HepG2 (cell line): ENCODE data around the gene RNU5B-1. TPM values are rescaled to one million over a fixed set of nuclear protein-coding genes. Genes with fewer than 3 reads are reported as not detected.

ENCODE experiments used
- ADNP ChIP-seq: sonication (generic); formaldehyde crosslinking; IDR thresholded peaks from 2 replicates; pipeline ENCODE4 v1.4.0; 2020; ENCODE audit warnings: missing genetic modification reagents
- BATF2 ChIP-seq: sonication (generic); formaldehyde crosslinking; IDR thresholded peaks from 2 replicates; pipeline ENCODE4 v1.8.0; 2022; ENCODE audit warnings: mild to moderate bottlenecking, missing genetic modification reagents, moderate library complexity
- BRF2 ChIP-seq: sonication (generic); formaldehyde crosslinking; IDR thresholded peaks from 2 replicates; pipeline ENCODE4 v1.8.1; 2022; ENCODE audit warnings: mild to moderate bottlenecking, missing genetic modification reagents
- DR1 ChIP-seq: sonication (generic); formaldehyde crosslinking; IDR thresholded peaks from 2 replicates; pipeline ENCODE4 v1.8.0; 2021; ENCODE audit warnings: mild to moderate bottlenecking, missing genetic modification reagents, inconsistent platforms
- FOXM1 ChIP-seq: sonication (generic); formaldehyde crosslinking; IDR thresholded peaks from 2 replicates; pipeline ENCODE4 v1.5.0; 2020; ENCODE audit warnings: missing genetic modification reagents
- FOXO1 ChIP-seq: sonication (generic); formaldehyde crosslinking; IDR thresholded peaks from 2 replicates; pipeline ENCODE4 v1.4.0; 2020; ENCODE audit warnings: missing genetic modification reagents
- JDP2 ChIP-seq: sonication (generic); formaldehyde crosslinking; IDR thresholded peaks from 2 replicates; pipeline ENCODE4 v1.8.1; 2022; ENCODE audit warnings: missing genetic modification reagents, borderline replicate concordance
- KDM5B ChIP-seq: sonication (generic); formaldehyde crosslinking; IDR thresholded peaks from 2 replicates; pipeline ENCODE4 v1.4.0; 2020; ENCODE audit warnings: missing genetic modification reagents, mild to moderate bottlenecking, borderline replicate concordance
- KLF12 ChIP-seq: sonication (generic); formaldehyde crosslinking; IDR thresholded peaks from 2 replicates; pipeline ENCODE4 v1.4.0; 2020; ENCODE audit warnings: missing genetic modification reagents, borderline replicate concordance
- KMT2B ChIP-seq: IDR thresholded peaks from 2 replicates; pipeline ENCODE4 v1.6.1; 2016; ENCODE audit warnings: missing genetic modification reagents, missing compliant biosample characterization
- MAFK ChIP-seq, 2 experiments: IDR thresholded peaks in 1 of 2; conservative IDR thresholded peaks in 1 of 2; 2 replicates each; pipeline ENCODE4 v1.6.1; 2011; ENCODE audit warnings: improper control_type of control experiment in 2 of 2, low read length in 2 of 2
- MATR3 ChIP-seq: sonication (generic); formaldehyde crosslinking; IDR thresholded peaks from 2 replicates; pipeline ENCODE4 v1.4.0; 2020; ENCODE audit warnings: missing genetic modification reagents
- PHF21A ChIP-seq: sonication (generic); formaldehyde crosslinking; IDR thresholded peaks from 2 replicates; pipeline ENCODE4 v1.5.0; 2020; ENCODE audit warnings: mild to moderate bottlenecking, missing genetic modification reagents
- SIN3B ChIP-seq: fragments of 150-350 bp; IDR thresholded peaks from 2 replicates; pipeline ENCODE4 v1.6.1; 2014; ENCODE audit warnings: low read length
- SMARCE1 ChIP-seq: fragments of 450-650 bp; IDR thresholded peaks from 2 replicates; pipeline ENCODE4 v1.6.1; 2017; ENCODE audit warnings: borderline replicate concordance
- TOE1 ChIP-seq: sonication (generic); formaldehyde crosslinking; IDR thresholded peaks from 2 replicates; pipeline ENCODE4 v1.4.0; 2020; ENCODE audit warnings: mild to moderate bottlenecking, missing genetic modification reagents
- ZBTB42 ChIP-seq: sonication (generic); formaldehyde crosslinking; IDR thresholded peaks from 2 replicates; pipeline ENCODE4 v1.5.0; 2020; ENCODE audit warnings: mild to moderate bottlenecking, missing genetic modification reagents
- ZNF232 ChIP-seq: sonication (generic); formaldehyde crosslinking; IDR thresholded peaks from 2 replicates; pipeline ENCODE4 v1.4.0; 2020; ENCODE audit warnings: missing genetic modification reagents, borderline replicate concordance
- ZNF264 ChIP-seq: sonication (generic); formaldehyde crosslinking; IDR thresholded peaks from 2 replicates; pipeline ENCODE4 v1.4.0; 2020; ENCODE audit warnings: missing genetic modification reagents
- ZNF274 ChIP-seq: sonication (generic); formaldehyde crosslinking; IDR thresholded peaks from 2 replicates; pipeline ENCODE4 v1.5.1; 2020; ENCODE audit warnings: mild to moderate bottlenecking, missing genetic modification reagents
- ZNF496 ChIP-seq: sonication (generic); formaldehyde crosslinking; IDR thresholded peaks from 2 replicates; pipeline ENCODE4 v1.8.1; 2023; ENCODE audit warnings: mild to moderate bottlenecking, moderate library complexity, missing genetic modification reagents; ENCODE audit not compliant: insufficient replicate concordance
- ZNF574 ChIP-seq: sonication (generic); formaldehyde crosslinking; IDR thresholded peaks from 2 replicates; pipeline ENCODE4 v1.4.0; 2020; ENCODE audit warnings: missing genetic modification reagents
- polyA plus RNA-seq, 8 experiments: library from polyadenylated mRNA; depleted of rRNA in 3 of 8; stranded (reverse) in 7 of 8; unstranded in 1 of 8; fragments of >200 nt; fragmentation: Illumina TruSeq in 4 of 8; extraction: Trizol in 4 of 8; gene quantifications; 2 replicates each; pipeline versions ENCODE4 v1.2.1 to v1.2.3, GENCODE V29; 2011 to 2016; ENCODE audit warnings: low read depth in 4 of 8, missing spikeins in 1 of 8, mixed read lengths in 1 of 8; ENCODE audit not compliant: insufficient read depth in 1 of 8
- total RNA-seq, 5 experiments: library from RNA; depleted of rRNA; stranded (reverse); fragments of >200 nt; fragmentation: Illumina TruSeq; extraction: Trizol; gene quantifications; 2 replicates each; pipeline ENCODE4 v1.2.3, GENCODE V29; 2016; ENCODE audit warnings: low read depth in 1 of 5
- TF ChIP-seq, protein P1 (sequence below): sonication (generic); formaldehyde crosslinking; IDR thresholded peaks from 2 replicates; pipeline ENCODE4 v1.4.0; 2020; ENCODE audit warnings: missing genetic modification reagents
- TF ChIP-seq, protein P2 (sequence below): IDR thresholded peaks from 2 replicates; pipeline ENCODE4 v1.6.1; 2016; ENCODE audit warnings: mild to moderate bottlenecking, missing biosample characterization, missing genetic modification reagents

RNU5B-1 gene
- total and polyA plus RNA-seq, 2 of the 13 experiments (the other 11 are each of a cell fraction or from before 2014, with no cell fraction given) = 1,646 TPM; not detected in 1

DNA sequence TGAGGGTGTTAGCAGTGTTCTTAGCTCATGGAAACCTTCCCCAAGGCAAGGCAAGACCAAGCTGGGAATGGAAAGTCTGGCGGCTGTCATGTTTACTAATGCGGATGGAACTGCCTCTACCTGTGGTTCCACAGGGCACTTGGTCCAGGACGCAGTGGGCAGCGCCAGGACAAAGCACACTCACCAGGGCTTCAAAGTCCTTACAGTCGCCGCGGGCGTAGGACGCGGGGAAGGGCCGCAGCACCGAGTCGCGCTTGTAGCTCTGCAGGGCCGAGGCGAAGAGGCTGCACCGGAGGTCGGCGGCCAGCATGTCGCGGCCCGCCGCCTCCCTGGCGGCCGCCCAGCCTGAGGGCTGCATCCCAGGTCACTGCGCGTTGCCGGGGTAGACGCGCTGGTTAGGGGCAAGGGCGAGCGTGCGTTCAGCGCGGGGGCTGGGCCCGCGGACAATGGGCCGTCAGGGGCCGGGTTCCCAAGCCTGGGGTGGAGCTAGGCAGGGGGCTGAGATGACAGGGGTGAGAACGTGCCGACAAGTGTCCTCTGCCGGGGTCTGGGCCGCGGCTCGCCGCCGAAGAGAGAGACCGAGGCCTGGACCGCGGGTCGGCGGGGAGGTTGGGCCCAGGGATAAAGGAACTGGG is 18.3 kb upstream of the RNU5B-1 start (continued):
- TF ChIP-seq, protein P1, sequence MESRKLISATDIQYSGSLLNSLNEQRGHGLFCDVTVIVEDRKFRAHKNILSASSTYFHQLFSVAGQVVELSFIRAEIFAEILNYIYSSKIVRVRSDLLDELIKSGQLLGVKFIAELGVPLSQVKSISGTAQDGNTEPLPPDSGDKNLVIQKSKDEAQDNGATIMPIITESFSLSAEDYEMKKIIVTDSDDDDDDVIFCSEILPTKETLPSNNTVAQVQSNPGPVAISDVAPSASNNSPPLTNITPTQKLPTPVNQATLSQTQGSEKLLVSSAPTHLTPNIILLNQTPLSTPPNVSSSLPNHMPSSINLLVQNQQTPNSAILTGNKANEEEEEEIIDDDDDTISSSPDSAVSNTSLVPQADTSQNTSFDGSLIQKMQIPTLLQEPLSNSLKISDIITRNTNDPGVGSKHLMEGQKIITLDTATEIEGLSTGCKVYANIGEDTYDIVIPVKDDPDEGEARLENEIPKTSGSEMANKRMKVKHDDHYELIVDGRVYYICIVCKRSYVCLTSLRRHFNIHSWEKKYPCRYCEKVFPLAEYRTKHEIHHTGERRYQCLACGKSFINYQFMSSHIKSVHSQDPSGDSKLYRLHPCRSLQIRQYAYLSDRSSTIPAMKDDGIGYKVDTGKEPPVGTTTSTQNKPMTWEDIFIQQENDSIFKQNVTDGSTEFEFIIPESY (CRISPR knock-in tag) = no peak; the same call in 1 of the 2 replicates
- TF ChIP-seq ZNF574 (CRISPR knock-in tag) = no peak
- no peak for TF ChIP-seq MAFK (conservative IDR thresholded peaks at IDR 0.05 in 1 of 2, IDR thresholded peaks at IDR 0.05 in 1 of 2; ENCODE audit: low read length in 2 of 2)
- no peak; the same call in 1 of the 2 replicates for TF ChIP-seq DR1 (CRISPR knock-in tag)
- peak; percentile 36; the same call in 1 of the 2 replicates for TF ChIP-seq BRF2
- no peak for TF ChIP-seq FOXO1 (CRISPR knock-in tag)
- TF ChIP-seq BATF2 (CRISPR knock-in tag) = no peak
- no peak; the same call in 1 of the 2 replicates for TF ChIP-seq KMT2B (CRISPR knock-in tag)
- no peak for TF ChIP-seq ZBTB42 (CRISPR knock-in tag)
- no peak for TF ChIP-seq ADNP (CRISPR knock-in tag)
- no peak for TF ChIP-seq FOXM1 (CRISPR knock-in tag)
- TF ChIP-seq MATR3 (CRISPR knock-in tag) = no peak
- peak; percentile 92; the same call in 1 of the 2 replicates for TF ChIP-seq KDM5B (CRISPR knock-in tag)
- TF ChIP-seq ZNF264 (CRISPR knock-in tag) = peak; percentile 62; the same call in 1 of the 2 replicates
- TF ChIP-seq TOE1 = no peak; the same call in 1 of the 2 replicates
- TF ChIP-seq JDP2 (CRISPR knock-in tag) = no peak
- TF ChIP-seq, protein P2, sequence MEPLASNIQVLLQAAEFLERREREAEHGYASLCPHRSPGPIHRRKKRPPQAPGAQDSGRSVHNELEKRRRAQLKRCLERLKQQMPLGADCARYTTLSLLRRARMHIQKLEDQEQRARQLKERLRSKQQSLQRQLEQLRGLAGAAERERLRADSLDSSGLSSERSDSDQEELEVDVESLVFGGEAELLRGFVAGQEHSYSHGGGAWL (CRISPR knock-in tag) = 0 out of 2 replicates have a peak, but pooled peaks have one; percentile 4
- TF ChIP-seq ZNF274 (CRISPR knock-in tag) = 0 out of 2 replicates have a peak, but pooled peaks have one; percentile 75
- peak; percentile 83; the same call in 1 of the 2 replicates for TF ChIP-seq ZNF232 (CRISPR knock-in tag)
- TF ChIP-seq KLF12 (CRISPR knock-in tag) = peak; percentile 55; the same call in 1 of the 2 replicates
- no peak for TF ChIP-seq SMARCE1
- no peak for TF ChIP-seq PHF21A (CRISPR knock-in tag)
- TF ChIP-seq SIN3B = no peak
- no peak for TF ChIP-seq ZNF496
